ENCODE data around the gene DRD1. TPM values are rescaled to one million over a fixed set of nuclear protein-coding genes. Genes with fewer than 3 reads are reported as not detected.

Gene DRD1
- total and polyA plus RNA-seq, 2 experiments from 2014 or later, result 0.11 to 0.14 TPM

DNA sequence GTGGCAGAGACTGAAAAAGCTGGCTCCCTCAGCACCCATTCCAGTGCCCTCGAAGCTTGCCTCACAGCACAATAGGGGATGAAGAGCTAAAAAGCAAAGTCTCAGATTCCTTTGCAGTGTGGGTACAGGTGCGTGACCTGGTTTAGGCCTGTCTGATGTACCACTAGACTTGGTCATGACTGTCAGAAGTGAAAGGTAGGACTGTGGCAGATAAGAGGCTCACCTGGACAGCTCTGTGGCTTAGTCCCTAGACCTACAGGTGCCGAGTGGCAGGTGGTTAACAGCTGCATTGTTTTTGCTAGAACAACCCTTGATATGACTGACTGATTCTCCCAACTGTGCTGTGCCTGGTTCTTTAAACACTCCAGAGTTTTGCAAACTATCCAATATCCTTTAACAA, 19.7 kb upstream of the DRD1 start (continued):
- TF ChIP-seq JUNB (IDR thresholded peaks at IDR 0.05; ENCODE audit: unreplicated experiment) (no peak), STAT1 (IDR thresholded peaks at IDR 0.05; ENCODE audit: unreplicated experiment) (no peak), ZNF331 (CRISPR knock-in tag; IDR thresholded peaks at IDR 0.05; ENCODE audit: low read depth) (no peak), CREB1 (CRISPR knock-in tag; IDR thresholded peaks at IDR 0.05; ENCODE audit: low read depth) (no peak), NANOG (IDR thresholded peaks at IDR 0.05; ENCODE audit: borderline replicate concordance) (no peak), POLR2AphosphoS5 (IDR thresholded peaks at IDR 0.05; ENCODE audit: low read depth) (no peak)
- TF ChIP-seq, protein P1, sequence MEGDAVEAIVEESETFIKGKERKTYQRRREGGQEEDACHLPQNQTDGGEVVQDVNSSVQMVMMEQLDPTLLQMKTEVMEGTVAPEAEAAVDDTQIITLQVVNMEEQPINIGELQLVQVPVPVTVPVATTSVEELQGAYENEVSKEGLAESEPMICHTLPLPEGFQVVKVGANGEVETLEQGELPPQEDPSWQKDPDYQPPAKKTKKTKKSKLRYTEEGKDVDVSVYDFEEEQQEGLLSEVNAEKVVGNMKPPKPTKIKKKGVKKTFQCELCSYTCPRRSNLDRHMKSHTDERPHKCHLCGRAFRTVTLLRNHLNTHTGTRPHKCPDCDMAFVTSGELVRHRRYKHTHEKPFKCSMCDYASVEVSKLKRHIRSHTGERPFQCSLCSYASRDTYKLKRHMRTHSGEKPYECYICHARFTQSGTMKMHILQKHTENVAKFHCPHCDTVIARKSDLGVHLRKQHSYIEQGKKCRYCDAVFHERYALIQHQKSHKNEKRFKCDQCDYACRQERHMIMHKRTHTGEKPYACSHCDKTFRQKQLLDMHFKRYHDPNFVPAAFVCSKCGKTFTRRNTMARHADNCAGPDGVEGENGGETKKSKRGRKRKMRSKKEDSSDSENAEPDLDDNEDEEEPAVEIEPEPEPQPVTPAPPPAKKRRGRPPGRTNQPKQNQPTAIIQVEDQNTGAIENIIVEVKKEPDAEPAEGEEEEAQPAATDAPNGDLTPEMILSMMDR (conservative IDR thresholded peaks at IDR 0.05; ENCODE audit: low read depth in 2 of 2), result no peak

DNA sequence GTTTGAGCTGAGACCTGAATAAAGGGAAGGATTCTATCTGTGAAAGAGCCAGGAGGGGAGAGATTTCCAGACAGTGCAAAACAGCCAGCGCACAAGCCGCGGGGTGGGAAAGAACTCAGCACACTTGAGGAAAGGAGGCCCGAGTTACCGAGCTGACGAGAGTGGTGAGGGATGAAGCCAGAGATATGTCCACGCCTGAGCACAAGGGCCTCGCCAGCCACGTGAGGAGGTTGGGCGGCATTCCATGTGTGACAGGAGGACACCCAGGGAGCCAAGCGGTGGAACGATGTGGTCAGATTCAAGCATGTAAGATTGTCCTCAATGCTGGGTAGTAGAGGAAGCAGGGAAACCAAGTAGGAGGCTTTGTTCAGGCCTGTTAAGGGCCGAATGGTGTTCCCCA, 17.4 kb upstream of the DRD1 start:
- Mint-ChIP-seq H3K36me3 (ENCODE audit: low read depth) (no peaks in the 10 kb centered on the region), H3K27me3 (ENCODE audit: insufficient read depth, low read depth, poor library complexity) (peaks cover 4% of the 10 kb centered on the region)
- no peak for TF ChIP-seq EZH2 (IDR thresholded peaks at IDR 0.05; ENCODE audit: low read depth, unreplicated experiment)
- TF ChIP-seq, protein P2, sequence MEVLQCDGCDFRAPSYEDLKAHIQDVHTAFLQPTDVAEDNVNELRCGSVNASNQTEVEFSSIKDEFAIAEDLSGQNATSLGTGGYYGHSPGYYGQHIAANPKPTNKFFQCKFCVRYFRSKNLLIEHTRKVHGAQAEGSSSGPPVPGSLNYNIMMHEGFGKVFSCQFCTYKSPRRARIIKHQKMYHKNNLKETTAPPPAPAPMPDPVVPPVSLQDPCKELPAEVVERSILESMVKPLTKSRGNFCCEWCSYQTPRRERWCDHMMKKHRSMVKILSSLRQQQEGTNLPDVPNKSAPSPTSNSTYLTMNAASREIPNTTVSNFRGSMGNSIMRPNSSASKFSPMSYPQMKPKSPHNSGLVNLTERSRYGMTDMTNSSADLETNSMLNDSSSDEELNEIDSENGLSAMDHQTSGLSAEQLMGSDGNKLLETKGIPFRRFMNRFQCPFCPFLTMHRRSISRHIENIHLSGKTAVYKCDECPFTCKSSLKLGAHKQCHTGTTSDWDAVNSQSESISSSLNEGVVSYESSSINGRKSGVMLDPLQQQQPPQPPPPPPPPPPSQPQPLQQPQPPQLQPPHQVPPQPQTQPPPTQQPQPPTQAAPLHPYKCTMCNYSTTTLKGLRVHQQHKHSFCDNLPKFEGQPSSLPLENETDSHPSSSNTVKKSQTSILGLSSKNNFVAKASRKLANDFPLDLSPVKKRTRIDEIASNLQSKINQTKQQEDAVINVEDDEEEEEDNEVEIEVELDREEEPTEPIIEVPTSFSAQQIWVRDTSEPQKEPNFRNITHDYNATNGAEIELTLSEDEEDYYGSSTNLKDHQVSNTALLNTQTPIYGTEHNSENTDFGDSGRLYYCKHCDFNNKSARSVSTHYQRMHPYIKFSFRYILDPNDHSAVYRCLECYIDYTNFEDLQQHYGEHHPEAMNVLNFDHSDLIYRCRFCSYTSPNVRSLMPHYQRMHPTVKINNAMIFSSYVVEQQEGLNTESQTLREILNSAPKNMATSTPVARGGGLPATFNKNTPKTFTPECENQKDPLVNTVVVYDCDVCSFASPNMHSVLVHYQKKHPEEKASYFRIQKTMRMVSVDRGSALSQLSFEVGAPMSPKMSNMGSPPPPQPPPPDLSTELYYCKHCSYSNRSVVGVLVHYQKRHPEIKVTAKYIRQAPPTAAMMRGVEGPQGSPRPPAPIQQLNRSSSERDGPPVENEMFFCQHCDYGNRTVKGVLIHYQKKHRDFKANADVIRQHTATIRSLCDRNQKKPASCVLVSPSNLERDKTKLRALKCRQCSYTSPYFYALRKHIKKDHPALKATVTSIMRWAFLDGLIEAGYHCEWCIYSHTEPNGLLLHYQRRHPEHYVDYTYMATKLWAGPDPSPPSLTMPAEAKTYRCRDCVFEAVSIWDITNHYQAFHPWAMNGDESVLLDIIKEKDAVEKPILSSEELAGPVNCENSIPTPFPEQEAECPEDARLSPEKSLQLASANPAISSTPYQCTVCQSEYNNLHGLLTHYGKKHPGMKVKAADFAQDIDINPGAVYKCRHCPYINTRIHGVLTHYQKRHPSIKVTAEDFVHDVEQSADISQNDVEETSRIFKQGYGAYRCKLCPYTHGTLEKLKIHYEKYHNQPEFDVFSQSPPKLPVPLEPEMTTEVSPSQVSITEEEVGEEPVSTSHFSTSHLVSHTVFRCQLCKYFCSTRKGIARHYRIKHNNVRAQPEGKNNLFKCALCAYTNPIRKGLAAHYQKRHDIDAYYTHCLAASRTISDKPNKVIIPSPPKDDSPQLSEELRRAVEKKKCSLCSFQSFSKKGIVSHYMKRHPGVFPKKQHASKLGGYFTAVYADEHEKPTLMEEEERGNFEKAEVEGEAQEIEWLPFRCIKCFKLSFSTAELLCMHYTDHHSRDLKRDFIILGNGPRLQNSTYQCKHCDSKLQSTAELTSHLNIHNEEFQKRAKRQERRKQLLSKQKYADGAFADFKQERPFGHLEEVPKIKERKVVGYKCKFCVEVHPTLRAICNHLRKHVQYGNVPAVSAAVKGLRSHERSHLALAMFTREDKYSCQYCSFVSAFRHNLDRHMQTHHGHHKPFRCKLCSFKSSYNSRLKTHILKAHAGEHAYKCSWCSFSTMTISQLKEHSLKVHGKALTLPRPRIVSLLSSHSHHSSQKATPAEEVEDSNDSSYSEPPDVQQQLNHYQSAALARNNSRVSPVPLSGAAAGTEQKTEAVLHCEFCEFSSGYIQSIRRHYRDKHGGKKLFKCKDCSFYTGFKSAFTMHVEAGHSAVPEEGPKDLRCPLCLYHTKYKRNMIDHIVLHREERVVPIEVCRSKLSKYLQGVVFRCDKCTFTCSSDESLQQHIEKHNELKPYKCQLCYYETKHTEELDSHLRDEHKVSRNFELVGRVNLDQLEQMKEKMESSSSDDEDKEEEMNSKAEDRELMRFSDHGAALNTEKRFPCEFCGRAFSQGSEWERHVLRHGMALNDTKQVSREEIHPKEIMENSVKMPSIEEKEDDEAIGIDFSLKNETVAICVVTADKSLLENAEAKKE (CRISPR knock-in tag; IDR thresholded peaks at IDR 0.05), result no peak
- TF ChIP-seq POLR2AphosphoS5 (IDR thresholded peaks at IDR 0.05; ENCODE audit: low read depth), result no peak
- TF ChIP-seq EZH2phosphoT487 (IDR thresholded peaks at IDR 0.05; ENCODE audit: unreplicated experiment), result no peak
- TF ChIP-seq NANOG (IDR thresholded peaks at IDR 0.05; ENCODE audit: borderline replicate concordance), result no peak
- no peak for TF ChIP-seq JUNB (IDR thresholded peaks at IDR 0.05; ENCODE audit: unreplicated experiment)
- no peak for TF ChIP-seq ZNF331 (CRISPR knock-in tag; IDR thresholded peaks at IDR 0.05; ENCODE audit: low read depth)
- no peak for TF ChIP-seq CREB1 (CRISPR knock-in tag; IDR thresholded peaks at IDR 0.05; ENCODE audit: low read depth)
- no peak for TF ChIP-seq ZNF114 (CRISPR knock-in tag; IDR thresholded peaks at IDR 0.05)
- TF ChIP-seq, protein P1 (conservative IDR thresholded peaks at IDR 0.05; ENCODE audit: low read depth in 2 of 2), result no peak

More for the DNA sequence above, 17.4 kb upstream of the DRD1 start:
- Histone ChIP-seq H3F3A (replicated peaks; ENCODE audit: low read depth) (no peaks in the 10 kb centered on the region), H3K4me3 (no peak overlapping the region), H3K27ac (ENCODE audit: low read depth) (no peak overlapping the region), H3K27me3 (ENCODE audit: insufficient read depth) (no peaks in the 10 kb centered on the region), H3K4me2 (no peak overlapping the region), H3K79me2 (replicated peaks; ENCODE audit: insufficient read depth) (no peaks in the 10 kb centered on the region), H3K4me1 (ENCODE audit: insufficient read depth) (no peaks in the 10 kb centered on the region), H3K36me3 (ENCODE audit: insufficient read depth) (no peaks in the 10 kb centered on the region), H3K9me2 (ENCODE audit: insufficient read depth) (no peaks in the 10 kb centered on the region), H4K20me1 (replicated peaks; ENCODE audit: insufficient read depth) (no peaks in the 10 kb centered on the region), H2AFZ (0 out of 2 replicates have a peak overlapping the region, but pooled peaks have one; percentile 23)
- DNase-seq (ENCODE audit: low spot score) (no peak), ATAC-seq (no peak)
- 0 out of 3 replicates have a peak, but pooled peaks cover 2% of the 10 kb centered on the region for H3K9me3 Mint-ChIP-seq
- no peak overlapping the region for H3K27ac Mint-ChIP-seq
- H3K4me1 Mint-ChIP-seq, result peaks cover 5% of the 10 kb centered on the region
- H3K4me3 Mint-ChIP-seq, result no peak overlapping the region
